Occipital lobe (tissue), 3 donors: ENCODE measurements around the gene MCRS1. TPM values are rescaled to one million over a fixed set of nuclear protein-coding genes. Genes with fewer than 3 reads are reported as not detected.
"Not testable (repeated sequence)": the region's sequence is repeated elsewhere in the genome, so short reads cannot be mapped to it uniquely, and the experiment has no call there.

Experiments used
- DNase-seq: peaks from one replicate; lab custom pipeline; 2025; lab: John Stamatoyannopoulos, UW
- small RNA-seq: library from RNA; depleted of rRNA; stranded (forward); fragments of <200 nt; gene quantifications from one replicate; pipeline ENCODE3, GENCODE V24; 2014
- total RNA-seq: library from RNA; depleted of rRNA; stranded (reverse); fragments of >200 nt; gene quantifications from one replicate; pipeline ENCODE4 v1.2.3, GENCODE V29; 2014

The MCRS1 gene
- total RNA-seq, 1 donor from 2014 or later: 29.9 TPM

DNA sequence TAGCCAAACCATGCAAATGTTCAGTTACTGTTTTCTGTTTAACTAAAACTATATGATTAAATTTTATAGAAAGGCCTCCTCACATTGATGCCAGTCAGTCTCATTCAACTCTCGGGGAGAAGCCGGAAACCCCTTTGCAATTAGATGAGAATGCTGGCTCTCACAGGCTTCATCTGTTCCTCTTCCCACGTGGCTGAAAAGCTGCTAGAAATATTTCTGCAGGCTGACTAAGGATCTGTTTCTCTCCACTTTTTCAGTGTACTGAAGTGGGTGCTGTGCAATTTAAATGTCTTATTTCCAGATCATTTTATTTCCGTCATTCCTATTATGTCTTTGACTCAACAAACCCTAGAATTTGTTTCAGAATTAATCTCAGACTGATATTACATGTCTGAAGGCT is 46.6 kb downstream of the MCRS1 start:
- DNase-seq: no peak

DNA sequence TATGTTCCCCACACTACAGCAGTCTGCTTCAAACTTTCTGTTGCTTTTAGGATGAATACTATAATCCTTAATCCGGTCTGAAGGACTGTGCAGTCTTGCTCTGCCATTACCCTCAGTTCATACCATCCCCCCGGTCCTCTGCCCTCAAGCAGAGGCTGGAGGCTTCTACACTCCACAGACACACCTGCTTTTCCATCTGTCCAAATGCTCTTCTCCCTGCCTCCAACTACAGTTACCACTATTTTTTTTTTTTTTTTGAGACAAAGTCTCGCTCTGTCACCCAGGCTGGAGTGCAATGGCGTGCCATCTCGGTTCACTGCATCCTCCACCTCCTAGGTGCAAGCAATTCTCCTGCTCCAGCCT is 48.4 kb downstream of the MCRS1 start:
- DNase-seq: no peak

DNA sequence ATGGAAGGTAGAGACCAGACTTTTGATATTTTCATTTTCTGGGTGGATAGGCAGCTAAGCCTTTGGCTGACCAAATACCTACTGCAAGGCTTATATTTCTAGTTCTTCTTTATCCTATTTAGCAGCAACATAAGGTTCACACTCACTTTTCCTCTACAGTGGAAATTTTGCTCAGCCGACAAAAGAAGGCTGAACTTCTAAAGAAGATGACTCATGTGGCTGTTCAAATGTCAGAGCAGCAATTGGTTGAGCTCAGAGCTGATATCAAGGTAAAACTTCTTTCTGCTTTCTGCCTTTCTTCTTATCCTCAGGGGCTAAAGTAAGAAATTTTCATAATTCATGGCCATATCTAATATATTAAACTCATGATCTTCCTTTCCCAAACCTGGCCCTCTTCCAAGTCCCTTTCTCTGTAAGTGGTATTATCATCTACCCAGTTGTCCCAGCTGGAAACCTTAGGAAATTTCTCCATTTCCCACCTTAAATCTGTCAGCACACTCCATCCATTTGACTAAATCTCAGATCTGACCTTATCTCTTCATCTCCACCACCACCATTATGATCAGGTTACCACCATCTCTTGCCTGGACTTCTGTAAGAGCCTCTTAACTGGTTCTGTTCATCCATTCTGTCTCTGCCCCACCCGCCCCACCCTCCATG is 48.9 kb downstream of the MCRS1 start:
- DNase-seq: no peak

DNA sequence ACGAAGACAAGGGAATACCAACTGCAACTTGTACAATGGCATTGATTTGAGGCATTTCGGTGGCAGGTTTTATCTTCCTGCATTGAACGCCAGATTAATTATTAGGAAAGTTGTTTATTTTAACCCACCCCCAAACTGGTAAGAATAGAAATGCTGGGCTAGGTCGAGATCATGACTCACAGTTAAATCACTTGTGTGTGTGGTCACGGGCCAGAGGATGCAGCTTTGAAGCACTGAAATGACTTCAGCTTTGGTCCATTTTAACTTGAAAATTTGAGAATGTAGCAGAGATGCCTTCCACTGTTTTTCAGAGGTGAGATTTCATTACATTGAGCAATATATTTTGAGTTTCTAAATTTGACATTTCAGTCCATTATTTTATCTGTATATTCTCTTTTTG is 52.7 kb downstream of the MCRS1 start:
- DNase-seq: no peak

DNA sequence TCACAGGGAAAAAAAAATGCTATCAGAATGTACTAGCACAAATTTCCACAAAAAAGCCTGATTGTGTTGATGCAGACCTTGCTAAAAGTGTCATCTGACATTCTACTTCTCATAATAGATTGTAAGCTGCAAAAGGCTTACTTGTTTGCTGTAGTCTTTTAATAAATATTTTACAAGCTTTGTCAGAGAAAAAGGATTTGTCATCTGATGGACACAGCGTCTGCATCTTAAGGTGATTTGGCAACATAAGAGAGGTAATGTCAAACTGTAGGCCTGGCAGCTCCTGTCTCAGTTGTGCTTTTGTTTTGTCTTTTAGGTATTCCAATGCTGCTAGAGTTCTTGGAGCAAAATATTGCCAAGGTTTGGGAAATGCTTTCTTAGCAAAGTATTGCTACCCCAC is 55.4 kb downstream of the MCRS1 start:
- no peak for DNase-seq

DNA sequence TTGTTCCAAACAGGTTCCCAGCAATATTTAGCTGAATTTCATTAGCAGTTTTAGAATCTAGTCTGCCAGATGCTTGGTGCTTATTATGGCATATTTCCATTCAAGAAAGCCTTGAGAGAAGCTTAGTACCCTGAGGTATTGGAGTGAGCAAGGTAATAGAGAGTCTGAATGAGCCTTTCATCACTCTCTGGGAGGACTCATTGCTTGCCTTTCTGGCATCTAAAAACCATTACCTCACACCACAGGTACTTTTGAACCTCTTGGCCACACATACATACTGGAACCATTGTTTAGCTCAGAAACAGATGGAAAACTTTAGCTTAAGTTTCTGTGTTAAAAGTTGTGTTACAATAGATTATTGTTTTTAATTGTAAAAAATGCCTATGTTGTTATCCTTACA is 56.5 kb downstream of the MCRS1 start:
- no peak for DNase-seq

DNA sequence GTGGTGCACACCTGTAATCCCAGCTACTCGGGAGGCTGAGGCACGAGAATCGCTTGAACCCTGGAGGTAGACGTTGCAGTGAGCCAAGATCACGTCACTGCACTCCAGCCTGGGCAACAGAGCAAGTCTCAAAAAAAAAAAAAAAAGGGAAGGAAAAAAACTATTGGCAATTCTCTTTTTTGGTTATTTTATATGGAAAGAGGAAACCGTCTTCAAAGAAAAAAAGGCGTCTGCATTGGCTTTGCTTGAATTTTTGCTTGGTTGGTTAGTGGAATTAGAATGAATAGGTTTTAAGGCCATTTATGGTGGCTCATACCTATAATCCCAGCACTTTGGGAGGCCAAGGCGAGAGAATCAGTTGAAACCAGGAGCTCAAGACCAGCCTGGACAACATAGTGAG is 58.3 kb downstream of the MCRS1 start:
- not testable (repeated sequence) for DNase-seq

Small RNAs within 50 kb of the gene (small RNA-seq; reads per million reads assigned to genes)
- not detected for gene POLR2KP1
- gene RNU6-834P: not detected

Other genes starting within 250 kb of the MCRS1 start
- gene TROAP, start 244.9 kb downstream of the MCRS1 start, total RNA-seq: 1.2 TPM
- gene C1QL4, start 231.0 kb downstream of the MCRS1 start, total RNA-seq: 0.16 TPM
- 0.78 TPM for gene DNAJC22, start 221.3 kb downstream of the MCRS1 start, total RNA-seq
- gene SPATS2, start 200.7 kb downstream of the MCRS1 start, total RNA-seq: 58.2 TPM
- 7.5 TPM for gene KCNH3, start 29.1 kb downstream of the MCRS1 start, total RNA-seq
- gene FAM186B, start 37.5 kb upstream of the MCRS1 start, total RNA-seq: not detected
- 15.0 TPM for gene PRPF40B, start 55.4 kb upstream of the MCRS1 start, total RNA-seq
- gene FMNL3, start 139.3 kb upstream of the MCRS1 start, total RNA-seq: 12.0 TPM
- gene TMBIM6, start 173.4 kb upstream of the MCRS1 start, total RNA-seq: 256 TPM